GM12892 (cell line): ENCODE data around the gene NKD1.

Experiments used
- POLR2A ChIP-seq: IDR thresholded peaks from 2 replicates; pipeline ENCODE4 v1.6.1; 2011; ENCODE audit warnings: low read depth, low read length, control low read depth
- POLR2AphosphoS5 ChIP-seq: IDR thresholded peaks from 2 replicates; pipeline ENCODE4 v1.6.1; 2011; ENCODE audit warnings: low read depth, low read length, control low read depth
- TAF1 ChIP-seq: IDR thresholded peaks from 2 replicates; pipeline ENCODE4 v1.6.1; 2011; ENCODE audit warnings: low read depth, mild to moderate bottlenecking, control low read depth, low read length, borderline replicate concordance

GRCh38 chr16:50559804-50560514, 11.8 kb downstream of the NKD1 start:
- no peak for TF ChIP-seq POLR2A
- no peak for TF ChIP-seq POLR2AphosphoS5
- no peak for TF ChIP-seq TAF1
